Activated CD4-positive, CD25-positive, alpha-beta regulatory T cell treated with anti-CD3 and anti-CD28 coated beads, Interleukin-2, amount 50 U/mL, for 72 hours (primary cell): Measurements from ENCODE around the gene ZNF132.

ENCODE experiments used
- DNase-seq: peaks from one replicate; pipeline ENCODE4 v3.0.0; 2021

The ZNF132 gene

DNA sequence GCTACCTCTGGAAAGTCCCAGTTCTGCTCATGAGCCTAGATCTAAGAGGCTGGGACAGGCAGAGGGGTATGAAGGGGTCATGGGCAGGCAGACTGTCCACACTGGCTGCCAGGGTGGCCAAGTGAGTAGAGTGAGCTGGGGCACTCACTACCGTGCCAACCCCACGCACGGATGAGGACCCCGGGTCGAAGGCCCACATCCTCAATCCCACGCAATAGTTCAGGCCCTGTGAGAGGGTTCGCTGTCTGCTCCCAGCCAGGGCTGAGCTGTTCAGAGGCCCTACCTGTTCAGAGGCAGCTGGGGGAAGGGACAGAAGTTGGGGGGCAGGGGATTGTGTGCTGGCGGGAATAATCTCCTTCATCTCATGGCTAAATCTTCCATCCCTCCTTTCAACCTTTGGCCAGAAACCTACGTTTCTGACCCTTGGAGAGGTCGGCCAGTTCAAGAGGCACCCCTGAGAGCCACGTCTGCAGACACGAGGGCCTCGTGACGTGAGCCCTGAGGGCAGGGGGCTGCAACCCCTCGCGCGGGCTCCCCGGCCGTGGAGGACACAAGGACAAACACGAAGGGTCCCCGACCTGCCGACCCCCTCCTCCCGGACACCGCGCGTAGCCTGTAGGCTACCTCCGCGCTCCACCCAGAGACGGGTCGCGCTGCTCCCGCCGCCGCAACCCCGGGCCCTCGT, 53.9 kb downstream of the ZNF132 start:
- no peak for DNase-seq

DNA sequence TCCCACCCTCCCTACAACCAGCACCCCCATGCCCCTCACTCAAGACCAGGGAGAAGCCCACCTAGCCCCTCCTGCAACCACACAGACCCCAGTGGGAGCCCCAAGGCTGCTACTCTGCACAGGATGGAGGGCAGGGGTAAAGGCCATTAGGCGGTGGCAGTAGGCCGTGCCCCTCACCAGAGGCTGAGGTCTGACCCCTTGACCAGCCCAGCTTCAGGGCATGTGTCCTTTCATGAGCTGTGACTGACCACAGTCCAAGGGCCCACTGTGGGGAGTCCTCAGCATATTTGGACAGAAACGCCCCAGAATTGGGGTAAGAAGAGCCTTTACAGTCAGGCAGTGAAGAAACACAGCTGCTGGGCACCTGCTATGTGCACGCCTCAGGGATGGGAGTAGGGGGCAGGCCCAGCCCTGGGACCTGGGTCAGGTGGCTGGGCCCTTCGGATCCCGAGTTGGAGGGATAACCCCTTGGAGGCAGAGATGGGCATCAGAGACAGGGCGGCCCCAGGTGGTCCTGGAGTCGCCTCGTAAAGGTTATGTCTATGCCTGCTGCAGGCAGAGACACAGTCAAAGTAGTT, 54.6 kb downstream of the ZNF132 start:
- no peak for DNase-seq

DNA sequence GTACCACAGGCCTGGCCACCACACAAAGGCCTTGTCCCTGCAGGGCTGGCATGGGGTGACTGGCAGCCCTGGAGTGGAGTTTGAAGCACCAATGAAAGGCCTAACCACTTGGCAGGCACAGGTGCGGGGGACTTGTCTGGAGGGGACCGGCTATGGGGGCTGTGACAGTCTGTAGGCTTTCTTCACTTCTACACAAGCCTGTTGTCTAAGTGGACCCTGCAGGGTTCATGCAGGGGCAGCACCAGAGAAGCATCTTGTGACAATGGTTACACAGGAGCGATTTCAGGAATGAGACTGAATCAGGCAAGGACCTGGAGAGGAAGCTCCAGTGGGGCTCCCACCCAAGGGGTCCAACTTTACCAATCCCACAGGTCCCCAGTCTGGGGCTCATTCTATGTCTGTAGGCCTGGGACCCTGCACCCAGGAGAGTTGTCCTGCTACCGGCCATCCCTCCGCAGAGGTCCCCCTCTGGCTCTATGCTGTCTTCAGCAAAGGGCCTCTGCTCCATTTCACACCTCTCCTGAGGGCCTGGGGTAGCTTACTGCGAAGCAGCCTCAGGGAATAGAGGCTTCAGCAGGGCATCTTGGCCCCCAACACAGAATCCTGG, 56.9 kb downstream of the ZNF132 start:
- no peak for DNase-seq
